Non-pigmented ciliary epithelial cell (primary cell): ENCODE data around the gene GLI2.
A peak's percentile ranks its signal among the peaks of the same experiment; 100 is the strongest.

Experiments used
- DNase-seq: peaks from one replicate; pipeline ENCODE4 v3.0.0-alpha.2; 2010; ENCODE audit warnings: low read depth

GLI2 gene

DNA sequence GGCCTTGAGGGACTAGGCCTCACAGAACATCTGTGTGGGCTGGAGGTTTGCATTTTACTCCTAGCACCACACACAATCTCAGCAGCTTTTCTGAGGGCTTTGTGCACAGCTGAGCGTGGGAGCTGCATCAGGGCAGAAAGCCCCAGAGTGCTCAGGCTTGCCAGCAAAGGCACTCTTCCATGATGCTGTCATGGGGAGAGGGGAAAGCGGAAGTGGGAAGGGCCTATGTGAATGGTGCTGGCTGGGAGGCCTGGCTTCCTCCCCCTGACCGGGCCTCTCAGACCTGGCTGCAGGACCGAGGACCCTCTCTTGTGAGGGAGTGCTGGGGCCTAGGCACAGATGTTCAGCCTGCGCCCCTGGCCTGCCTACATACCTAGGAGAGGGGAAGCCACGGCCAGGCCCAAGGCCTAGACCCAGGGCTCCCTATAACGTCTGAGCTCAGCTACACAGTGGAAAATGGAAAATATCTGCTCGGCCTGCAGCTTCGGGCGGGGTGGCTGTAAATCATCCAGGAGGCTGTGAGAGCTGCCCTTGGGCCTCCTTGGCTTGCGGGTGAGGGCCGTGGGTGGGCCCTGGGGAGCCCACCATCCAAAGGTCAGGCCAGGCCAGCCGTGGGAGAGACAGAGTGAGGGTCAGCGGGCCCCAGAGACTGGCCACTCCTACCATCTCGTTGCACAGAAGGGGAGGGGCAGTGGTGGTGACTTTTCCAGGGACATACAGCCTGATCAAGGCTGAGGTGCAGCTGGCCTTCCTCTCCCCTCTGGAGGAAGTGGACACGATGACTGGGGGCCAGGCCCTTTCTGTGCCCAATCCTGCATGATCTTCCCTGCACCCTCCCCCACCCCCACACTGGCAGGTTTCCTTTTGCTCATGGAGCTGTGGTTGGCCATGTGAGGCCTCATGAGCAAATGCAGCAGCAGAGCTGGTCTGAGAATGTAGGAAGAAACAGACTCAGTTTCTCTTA, 22.8 kb downstream of the GLI2 start:
- peak; percentile 48 for DNase-seq

DNA sequence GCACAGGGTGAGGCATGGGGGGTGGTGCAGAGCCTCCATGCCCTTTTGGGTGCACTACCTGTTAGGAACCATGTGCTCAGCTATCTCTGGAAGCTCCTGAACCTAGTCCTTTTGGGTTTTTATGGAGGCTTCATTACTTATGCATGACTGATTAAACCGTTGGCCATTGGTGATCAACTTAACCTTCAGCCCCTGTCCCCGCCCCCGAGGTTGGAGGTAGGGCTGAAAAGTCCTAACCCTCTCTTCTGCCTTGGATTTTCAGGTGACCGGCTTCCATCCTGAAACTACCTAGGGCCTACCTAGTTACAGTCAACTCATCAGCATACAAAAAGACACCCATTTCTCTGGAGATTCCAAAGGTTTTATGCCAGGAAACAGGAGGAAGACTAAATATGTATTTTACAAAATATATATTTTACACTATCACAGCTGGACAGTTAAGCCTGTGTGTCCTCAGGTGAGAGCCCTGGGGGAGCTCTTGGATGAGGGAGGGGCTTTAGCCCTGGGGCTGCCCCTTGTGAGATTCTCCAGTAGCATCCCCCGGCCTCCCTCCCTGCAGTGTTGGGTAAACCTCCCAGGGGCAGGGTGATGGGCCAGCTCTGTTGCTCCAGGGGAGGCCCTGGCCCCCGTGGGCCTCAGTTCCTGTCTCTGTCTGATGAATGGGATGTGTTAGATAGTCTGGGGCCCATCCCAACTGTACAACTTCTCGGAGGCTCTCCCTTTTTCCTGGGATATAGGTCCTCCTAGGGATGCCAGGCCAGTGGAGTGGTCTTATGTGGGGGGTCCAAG, 24.1 kb downstream of the GLI2 start:
- DNase-seq, result no peak

DNA sequence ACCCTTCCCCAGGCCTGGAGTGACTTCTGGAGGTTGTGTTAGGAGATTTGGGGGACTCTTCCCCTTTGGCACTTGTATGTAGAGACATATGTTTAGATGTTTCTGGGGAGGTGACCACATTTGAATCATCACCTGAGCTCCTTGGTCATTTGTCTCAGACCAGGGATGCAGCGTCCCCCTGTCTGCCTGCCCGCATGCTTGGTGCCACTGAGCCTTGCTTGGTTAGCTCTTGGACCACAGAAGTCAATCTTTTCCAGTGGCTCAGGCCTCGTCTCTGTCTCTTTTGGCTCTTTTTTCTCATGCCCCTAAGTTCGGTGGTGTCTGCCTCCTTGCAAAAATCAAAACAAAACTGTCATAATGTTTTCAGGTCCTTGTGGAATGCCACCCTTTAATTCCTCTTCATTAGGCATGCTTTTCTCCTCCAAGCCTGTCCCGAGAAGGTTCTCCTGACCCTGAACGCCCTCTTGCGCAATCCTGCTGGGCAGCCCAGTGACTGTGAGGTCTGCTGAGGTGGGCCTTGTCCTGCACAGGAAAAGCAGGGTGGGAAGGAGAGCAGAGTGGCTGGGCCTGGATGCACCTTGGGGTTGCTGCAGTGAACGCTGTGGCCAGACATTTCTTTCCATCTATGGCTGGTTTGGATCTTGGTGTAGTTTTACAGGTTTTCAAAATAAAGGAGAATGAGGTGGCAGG, 24.9 kb downstream of the GLI2 start:
- no peak for DNase-seq

DNA sequence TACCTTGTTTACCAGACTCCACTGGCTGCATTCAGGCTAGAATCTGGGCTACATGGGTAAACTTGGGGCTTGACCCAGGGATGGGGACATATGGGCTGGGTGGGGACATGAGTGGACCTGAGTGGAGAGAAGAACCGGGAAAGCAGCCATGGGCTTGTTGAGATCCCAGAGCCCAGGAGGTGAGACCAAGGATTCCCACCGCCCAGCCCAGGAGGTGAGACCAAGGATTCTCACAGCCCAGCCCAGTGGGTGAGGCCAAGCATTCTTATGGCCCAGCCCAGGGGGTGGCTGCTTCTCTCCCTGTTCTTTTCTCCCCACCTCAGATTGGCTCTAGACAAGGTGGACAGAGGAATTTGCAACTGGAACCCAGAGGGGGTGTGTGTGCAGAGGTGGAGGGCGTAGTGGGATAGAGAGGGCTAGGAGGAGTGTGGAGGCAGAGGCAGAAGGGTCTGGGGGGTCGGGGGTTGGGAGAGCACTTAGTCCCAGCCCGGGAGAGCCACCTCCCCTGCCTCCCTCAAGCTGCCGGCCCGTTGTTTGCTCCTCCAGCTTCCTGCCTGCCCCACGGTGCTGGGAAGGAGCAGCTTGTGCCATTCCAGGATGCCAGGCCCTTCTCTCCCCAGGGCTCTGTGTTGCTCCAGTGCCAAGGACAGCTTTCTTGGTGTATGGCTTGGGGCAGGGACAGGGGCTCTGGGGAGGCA, 25.6 kb downstream of the GLI2 start:
- DNase-seq, result no peak

DNA sequence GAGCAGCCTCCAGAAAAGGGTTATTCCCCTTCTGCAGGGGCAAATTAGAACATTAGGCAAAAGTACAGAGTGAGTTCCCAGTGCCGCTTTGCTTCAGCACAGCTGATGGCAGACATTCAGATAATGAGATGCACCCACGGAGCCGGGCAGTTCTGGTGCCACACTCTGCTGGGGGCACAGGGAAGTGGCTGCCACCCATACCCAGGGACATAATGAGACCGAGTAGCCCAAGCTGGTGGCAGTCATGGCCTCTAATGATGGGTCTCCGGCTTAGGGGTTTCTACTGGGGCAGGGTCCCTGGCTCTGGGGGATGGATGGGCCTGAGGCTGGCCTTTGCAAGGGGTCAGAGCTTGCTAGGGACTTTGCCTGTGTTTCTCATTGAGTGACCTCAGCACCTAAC, 26.2 kb downstream of the GLI2 start:
- no peak for DNase-seq

DNA sequence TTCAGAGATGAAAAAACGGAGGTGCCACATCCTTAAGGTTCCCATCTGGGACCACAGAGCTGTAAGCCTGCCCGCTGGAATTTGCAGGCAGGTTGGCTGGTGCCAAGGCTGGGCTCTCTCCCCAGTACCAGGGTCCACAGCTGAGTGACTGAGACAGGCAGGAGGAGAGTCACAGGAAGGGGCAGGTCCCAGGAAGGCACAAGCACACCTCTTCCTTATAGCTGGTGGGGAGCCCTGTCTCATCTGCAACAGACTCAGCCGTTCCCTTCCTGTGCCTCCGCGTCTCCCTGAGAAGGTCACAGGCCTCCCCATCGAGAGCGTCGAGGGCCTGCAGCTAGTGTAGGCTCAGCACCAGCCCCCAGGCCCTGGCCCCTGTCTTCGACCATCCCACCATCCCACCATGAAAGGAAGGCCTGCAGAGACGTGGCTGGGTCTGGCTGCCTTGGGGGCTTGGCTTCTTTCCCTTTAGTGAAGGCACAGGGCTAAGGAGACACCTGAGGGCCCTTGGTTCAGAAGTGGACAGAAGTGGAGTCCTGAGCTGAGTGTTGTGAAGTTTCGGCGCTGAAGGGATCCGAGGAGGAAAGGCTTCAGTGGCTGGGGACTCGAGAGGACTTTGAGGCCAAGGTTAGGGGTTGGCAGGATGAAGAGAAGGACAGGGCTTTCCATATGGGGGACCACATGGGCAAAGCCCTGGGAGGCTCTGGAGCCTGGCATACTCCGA, 26.8 kb downstream of the GLI2 start:
- no peak for DNase-seq

DNA sequence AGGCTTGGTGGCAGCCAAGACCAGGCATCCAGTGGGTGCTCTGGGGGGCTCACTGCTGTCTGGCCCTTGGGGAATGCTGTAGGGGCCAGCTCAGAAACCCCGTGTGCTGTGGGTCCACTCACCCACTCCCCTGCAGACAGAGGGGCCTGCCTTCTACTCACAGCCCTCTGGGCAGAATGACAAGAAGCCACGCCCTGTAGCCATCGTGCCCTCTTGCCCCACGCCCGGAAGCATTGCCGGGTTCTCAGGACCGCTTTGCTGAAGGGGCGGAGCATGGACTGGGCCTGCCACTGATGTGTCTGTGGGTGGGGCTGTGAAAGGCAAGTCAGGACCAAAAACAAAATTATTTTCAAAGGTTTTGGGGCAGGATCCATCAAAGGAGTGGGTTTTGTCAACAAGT, 27.8 kb downstream of the GLI2 start:
- no peak for DNase-seq

DNA sequence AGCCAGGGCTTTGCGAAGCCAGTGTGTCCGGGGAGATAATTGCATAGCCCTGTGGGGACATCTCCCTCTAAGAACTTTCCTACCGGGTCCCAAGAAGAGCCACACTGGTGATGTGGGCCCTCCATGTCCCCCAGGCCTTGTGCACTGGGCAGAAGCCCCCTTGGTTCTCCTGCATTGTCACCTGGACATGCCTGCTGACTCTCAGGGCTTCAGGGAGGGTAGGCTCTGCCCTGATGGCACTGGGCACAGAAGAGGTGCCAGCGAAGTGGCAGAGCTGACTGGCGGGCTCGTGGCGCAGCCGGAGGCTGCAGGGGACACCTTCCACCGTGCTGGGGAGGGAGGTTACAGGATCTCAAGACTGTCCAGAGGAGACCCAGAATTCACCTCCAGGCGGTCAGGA, 28.3 kb downstream of the GLI2 start:
- no peak for DNase-seq

DNA sequence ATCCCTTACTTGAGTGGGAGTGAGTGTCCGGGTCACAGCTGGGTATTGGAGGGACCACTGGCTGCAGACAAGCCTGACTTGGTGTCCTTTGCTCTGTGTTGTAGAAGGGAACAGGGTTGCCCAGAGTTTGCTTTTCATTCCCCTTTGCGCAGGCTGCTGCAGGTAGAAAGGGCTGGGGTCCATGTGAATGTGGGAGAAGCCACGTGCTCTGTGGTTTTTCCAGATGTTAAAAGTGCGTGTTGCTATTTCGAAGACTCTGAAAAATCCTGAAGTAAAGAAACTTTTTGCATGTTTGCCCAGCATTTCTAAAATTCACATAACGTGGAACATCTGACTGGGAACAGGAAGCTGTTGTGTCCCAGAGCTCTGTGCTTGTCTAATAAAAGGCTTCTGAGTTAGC, 28.8 kb downstream of the GLI2 start:
- DNase-seq, result no peak

DNA sequence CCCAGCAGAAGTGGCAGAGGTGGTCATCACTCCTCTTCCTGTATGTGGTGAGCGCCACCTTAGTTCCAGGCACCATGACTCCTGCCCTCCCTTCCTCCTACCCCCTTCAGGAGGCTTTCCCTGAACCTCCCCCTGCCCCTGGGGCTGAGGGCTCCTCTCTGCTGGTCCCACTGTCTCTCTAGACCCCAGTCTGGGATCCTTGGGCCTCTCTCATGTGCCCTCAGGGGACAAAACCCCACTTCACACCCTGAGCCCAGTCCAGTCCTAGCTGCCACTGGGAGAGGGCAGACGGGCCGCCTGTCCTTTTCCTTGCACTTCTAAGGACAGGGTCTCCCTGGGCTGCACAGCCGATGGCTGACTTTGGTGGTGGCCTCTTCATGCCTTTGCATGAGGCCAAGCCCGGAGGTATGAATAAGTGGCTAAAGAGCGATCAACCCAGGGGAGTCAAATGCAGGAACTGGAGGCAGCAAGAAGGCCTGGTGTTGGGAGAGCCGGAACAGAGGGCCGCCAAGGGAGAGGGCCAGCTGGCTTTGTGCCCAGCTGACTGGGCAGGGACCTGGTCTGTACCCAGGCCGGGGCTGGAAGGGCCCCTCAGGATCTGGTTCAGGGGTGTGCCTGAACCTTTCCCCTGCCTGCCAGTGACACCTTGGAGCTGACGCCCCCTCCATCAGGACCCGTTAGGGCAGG, 29.5 kb downstream of the GLI2 start:
- DNase-seq, result no peak

DNA sequence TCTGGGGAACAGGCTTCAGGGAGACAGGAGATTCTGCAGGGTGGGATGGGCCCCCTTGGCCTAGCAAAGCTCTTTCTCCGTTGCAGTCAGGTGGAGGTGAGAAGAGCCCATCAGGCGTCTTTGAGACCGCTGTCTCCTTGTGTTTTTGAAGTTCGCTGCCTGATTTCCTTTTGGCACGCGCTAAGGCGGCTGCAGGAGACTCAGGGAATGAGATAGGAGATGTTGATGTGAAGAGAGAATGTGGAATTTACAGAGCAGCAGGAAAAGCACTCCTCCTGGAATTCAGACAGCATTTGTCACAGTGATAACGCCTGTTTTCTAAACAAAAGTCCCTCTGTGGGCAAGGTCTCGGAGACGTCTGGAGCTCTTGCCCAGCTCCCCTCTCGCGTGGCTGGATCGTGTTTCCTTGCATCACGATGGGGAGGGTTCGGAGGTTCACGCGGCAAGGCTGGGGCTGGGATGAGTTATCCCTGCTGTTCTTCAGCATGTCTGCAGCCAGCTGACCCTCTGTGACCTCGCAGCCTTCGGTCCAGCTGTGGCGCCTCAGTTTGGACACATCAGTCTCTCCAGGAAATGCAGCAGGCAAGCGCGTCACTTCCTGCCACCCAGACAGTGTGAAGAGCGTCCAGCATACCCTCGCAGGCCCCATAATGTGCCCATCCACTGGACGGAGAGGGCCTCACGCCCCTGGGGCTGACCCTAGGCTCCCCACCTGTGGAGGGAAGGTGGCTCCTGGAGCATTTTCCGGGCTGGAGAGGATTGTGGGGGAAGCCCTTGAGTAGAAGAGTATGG, 30.2 kb downstream of the GLI2 start:
- DNase-seq, result peak; percentile 85

DNA sequence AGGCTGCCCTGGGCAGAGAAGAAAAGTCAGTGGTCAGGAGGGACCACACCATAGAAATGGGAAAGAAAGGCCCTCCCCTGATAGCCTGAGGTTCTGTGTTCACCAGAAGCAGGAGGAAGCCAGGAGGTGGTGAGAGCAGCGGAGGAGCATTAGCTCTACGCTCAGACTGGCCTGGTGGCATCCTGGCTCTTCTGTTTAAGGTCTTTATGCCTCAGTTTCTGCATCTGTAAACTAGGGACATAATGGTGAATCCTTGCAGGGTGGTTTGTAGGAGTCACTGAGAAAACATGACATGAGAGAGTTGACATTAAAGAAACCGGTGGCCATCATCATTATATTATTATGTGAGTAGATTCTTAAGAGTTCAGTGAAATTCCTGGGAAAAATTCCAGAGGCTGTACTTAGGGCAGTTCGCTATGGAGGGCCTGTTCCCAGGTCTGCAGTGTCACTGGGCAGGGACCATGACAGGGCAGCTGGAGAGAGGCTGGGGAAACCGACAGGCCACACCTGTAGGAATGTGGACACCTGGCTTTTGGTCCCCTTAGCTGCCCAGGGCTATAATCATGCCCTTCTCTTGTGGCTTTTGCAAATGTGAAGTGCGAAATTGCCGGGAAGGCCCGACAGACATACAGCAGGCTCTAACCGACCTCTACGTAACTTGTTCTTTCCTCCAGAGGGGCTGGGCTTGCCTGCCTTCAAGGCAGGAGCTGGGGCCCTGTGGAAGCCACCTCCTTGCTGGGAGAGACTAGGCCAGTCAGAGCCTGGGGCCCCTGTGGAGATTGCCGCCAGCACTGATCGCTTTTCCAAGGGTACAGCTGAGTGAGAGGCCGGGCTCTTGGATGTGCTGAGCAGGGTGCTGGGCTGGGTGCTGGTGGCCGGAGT, 31.0 kb downstream of the GLI2 start:
- no peak for DNase-seq

DNA sequence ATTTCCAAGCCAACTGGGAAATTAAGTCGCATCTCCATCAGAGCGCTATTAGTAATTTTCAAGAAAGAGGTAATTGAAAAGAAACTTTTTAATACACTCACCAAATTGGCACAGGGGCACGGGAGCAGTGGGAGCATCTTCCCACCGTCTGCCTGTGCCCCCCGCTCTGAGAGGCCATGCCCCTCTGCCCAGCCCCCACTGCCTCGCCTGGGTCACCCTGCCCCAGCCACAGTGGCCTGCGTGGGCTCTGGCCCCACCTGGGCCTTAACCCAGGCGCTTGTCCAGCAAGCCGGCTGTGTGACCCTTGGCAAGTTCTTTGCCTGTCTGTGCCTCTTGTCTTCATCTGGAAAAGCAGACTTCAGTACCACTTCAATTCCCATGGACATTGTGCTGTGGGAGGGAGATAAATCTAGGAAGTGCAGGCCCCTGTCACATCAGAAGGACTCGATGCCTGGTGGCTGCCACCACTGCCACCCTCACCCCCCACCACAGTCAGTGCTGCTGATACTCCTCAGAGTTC, 31.9 kb downstream of the GLI2 start:
- DNase-seq, result no peak

DNA sequence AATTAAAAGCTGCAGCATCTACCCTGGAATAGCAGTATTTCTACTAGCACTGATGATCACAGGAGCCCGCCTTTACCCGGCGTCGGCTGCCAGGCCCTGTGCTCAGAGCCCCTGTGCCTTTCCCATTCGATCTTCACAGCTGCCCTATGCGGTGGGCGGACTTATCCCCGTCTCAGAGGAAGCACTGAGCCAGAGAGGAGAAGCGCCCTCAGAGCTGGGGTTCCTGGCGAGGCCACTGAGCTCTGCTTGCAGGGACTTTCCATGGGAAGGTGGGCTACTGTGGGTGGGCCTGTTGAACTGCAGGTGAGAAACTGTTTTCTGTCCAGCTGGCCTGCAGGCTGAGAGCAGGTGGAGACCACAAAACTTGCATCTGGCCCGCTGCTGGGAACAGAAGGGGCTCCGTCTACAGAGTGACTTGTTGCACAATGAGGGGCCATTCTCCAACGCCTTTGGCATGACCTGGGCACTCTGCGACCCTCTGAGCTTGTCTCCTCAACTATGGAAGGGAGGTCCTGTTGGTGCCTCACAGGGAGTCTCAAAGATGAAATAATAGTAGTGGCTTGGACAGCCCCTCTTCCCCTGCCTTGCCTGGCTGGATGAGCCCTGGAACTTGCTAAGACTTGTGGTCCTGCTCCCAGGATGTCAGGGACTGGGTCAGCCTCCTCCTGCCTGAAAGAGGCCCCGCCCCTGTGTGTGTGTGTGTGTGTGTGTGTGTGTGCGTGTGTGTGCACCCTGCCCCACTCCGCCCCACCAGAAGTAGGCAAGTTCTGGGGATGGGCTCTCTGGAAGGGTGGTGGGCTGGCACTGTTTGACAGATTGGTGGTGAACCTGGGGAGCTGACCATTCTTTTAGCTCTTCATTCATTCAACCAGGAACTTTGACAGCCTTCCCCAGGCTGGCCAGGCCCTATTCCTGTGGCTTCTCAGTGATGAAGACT, 32.7 kb downstream of the GLI2 start:
- no peak for DNase-seq

DNA sequence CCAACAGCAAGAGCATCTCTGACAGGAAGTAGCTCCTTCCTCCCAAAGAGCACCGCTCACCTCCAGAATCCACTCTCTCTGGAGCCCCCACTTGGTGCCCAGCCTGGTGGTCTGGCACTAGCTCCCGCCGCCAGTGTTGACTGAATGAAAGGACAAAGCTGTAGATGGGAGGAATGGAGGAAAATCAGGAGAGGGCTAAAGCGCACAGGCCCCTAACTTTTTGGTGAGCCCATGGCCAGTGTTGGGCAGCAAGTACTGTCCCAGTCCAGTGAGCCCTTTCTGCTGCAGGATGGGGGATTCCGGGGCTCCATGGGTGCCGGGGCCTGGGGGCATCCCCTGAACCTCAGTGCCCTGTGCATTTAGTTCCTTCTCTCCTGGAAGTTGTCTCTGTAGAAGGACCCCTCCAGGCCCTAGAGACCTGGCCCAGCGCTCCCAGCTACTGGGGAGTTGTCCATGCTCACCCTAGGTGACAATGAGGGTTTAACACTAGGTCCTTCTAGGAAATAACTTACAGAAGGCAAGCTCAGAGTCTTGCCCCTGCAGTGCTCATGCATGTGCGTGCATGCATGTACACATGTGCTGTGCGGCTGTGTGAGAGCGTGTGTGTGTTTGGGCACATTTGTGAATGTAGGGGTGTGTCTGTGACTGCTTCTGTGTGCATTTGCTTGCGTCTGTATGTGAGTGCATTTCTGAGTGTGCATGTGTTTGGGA, 33.6 kb downstream of the GLI2 start:
- no peak for DNase-seq

DNA sequence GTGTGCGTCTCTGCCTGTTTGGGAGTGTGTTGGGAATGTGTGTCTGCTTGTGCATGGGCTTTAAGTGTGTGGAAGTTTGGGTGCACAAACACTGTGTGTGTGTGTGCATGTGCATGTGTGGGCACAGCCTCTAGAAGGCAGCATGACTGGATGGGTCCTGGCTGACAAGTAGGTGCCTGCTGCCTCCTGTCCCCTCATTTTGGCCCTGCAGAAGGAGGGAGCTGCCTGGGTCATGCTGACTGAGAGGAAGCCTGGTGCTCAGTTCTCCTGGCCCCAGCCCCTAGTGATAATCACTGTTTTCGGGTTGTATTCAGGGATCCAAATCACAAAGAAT, 34.1 kb downstream of the GLI2 start:
- no peak for DNase-seq

DNA sequence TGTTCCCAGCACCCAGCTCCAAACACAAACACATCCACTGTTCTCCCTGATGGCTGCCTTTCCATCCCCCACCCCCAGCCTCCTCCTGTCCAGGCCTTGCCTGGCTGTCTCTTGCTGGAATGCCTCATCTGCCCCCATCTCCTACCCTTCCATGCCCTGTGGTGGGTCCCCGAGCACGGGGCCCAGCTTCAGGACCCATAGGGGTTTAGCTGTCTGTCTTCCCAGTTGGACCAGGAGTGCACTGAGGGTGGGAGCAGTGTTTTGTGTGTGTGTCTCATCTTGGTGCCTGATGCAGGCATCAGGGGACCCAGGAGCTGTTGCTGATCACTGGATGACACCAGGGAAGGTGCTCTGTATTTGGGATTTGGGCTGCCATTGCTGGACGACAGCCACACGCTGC, 34.5 kb downstream of the GLI2 start:
- DNase-seq, result no peak
